K562 (cell line): Measurements from ENCODE around the gene TRPV6. TPM values are rescaled to one million over a fixed set of nuclear protein-coding genes. Genes with fewer than 3 reads are reported as not detected.

ENCODE experiments used
- ATAC-seq: fragments of 200-7000 bp; cut with Tn5 transposase; 3 replicates; pipeline ENCODE4 v1.9.1; 2020; ENCODE audit warnings: moderate library complexity
- BruUV-seq: library from RNA; stranded (reverse); fragments of 400-500 nt; replicated peaks from 2 replicates; lab custom pipeline; 2021; lab: Mats Ljungman, UMichigan
- CTCF ChIA-PET: fragments of 300-600 bp; formaldehyde crosslinking; extraction: SDS; loops from one replicate; lab custom pipeline; 2021; ENCODE audit warnings: low intra/inter-chr PET ratio; lab: Yijun Ruan, JAX
- POLR2A ChIA-PET: fragments of 300-600, 350-650 bp; sonication (Branson Sonifier 250); formaldehyde crosslinking; extraction: SDS; loops from one replicate; lab custom pipeline; 2021; ENCODE audit warnings: antibody characterized with exemption, inconsistent platforms; lab: Yijun Ruan, JAX
- DNase-seq, 4 experiments: peaks; one replicate each; pipeline versions ENCODE4 v3.0.0 to v3.0.0-alpha.2; 2011 to 2018; ENCODE audit warnings: low spot score in 3 of 4, mixed read lengths in 3 of 4; ENCODE audit errors: extremely low read depth in 1 of 4
- FAIRE-seq: peaks from 2 replicates; lab custom pipeline; 2011; peaks lifted over from hg19 to GRCh38; lab: Jason Lieb, UNC
- H2AFZ ChIP-seq: 2 replicates; pipeline ENCODE4 v1.6.0; 2011; ENCODE audit warnings: low read depth, low read length, control low read depth, inconsistent platforms
- H3K27ac ChIP-seq: fragments of 200-600 bp; 3 replicates; pipeline ENCODE4 v1.8.0; 2011; ENCODE audit warnings: low read depth, mild to moderate bottlenecking, control low read depth, inconsistent platforms, low read length, moderate library complexity, mixed read lengths; ENCODE audit errors: extremely low read depth
- H3K27me3 ChIP-seq, 2 experiments: fragments of 300-600 bp in 1 of 2; 2 replicates in 1 of 2; 3 replicates in 1 of 2; pipeline versions ENCODE4 v1.6.0 to v1.8.0; 2011; ENCODE audit warnings: inconsistent platforms in 2 of 2, low read length in 2 of 2, mild to moderate bottlenecking in 1 of 2, mixed read lengths in 1 of 2, moderate library complexity in 1 of 2; ENCODE audit not compliant: control insufficient read depth in 2 of 2, insufficient read depth in 2 of 2
- H3K36me3 ChIP-seq: fragments of 300-600 bp; 3 replicates; pipeline ENCODE4 v1.8.0; 2011; ENCODE audit warnings: mild to moderate bottlenecking, low read length, inconsistent platforms; ENCODE audit not compliant: control insufficient read depth, insufficient read depth
- H3K4me1 ChIP-seq, 2 experiments: fragments of 200-600 bp in 1 of 2; replicated peaks in 1 of 2; 2 replicates in 1 of 2; 3 replicates in 1 of 2; pipeline versions ENCODE4 v1.5.1 to v1.8.0; 2011; ENCODE audit warnings: inconsistent platforms in 2 of 2, low read length in 2 of 2, mild to moderate bottlenecking in 1 of 2, mixed read lengths in 1 of 2, moderate library complexity in 1 of 2; ENCODE audit not compliant: control insufficient read depth in 2 of 2, insufficient read depth in 2 of 2
- H3K4me2 ChIP-seq: 2 replicates; pipeline ENCODE4 v1.6.1; 2011; ENCODE audit warnings: low read length, control low read depth, inconsistent platforms, mixed read lengths; ENCODE audit not compliant: insufficient read depth
- H3K4me3 ChIP-seq: fragments of 200-600 bp; sonication (generic), shearing (Covaris generic); 2 replicates; pipeline ENCODE4 v1.5.1; 2016; ENCODE audit warnings: control low read depth, inconsistent platforms
- H3K79me2 ChIP-seq: fragments of 200-600 bp; 3 replicates; pipeline ENCODE4 v1.8.0; 2011; ENCODE audit warnings: low read length, inconsistent platforms; ENCODE audit not compliant: control insufficient read depth, insufficient read depth
- H3K9ac ChIP-seq, 2 experiments: 2 replicates each; pipeline versions ENCODE4 v1.6.0 to v1.6.1; 2011; ENCODE audit warnings: low read depth in 2 of 2, low read length in 2 of 2, control low read depth in 1 of 2, inconsistent platforms in 1 of 2, mild to moderate bottlenecking in 1 of 2, mixed read lengths in 1 of 2; ENCODE audit not compliant: insufficient read depth in 1 of 2
- H3K9me1 ChIP-seq: one replicate; pipeline ENCODE4 v1.6.0; 2011; ENCODE audit warnings: inconsistent platforms, mild to moderate bottlenecking, low read length, moderate library complexity; ENCODE audit not compliant: control insufficient read depth, insufficient read depth
- H3K9me3 ChIP-seq: replicated peaks from 2 replicates; pipeline ENCODE4 v1.5.1; 2011; ENCODE audit warnings: low read depth, low read length, inconsistent platforms; ENCODE audit not compliant: control insufficient read depth, insufficient read depth
- H4K20me1 ChIP-seq: replicated peaks from 2 replicates; pipeline ENCODE4 v1.6.1; 2011; ENCODE audit warnings: low read length, inconsistent platforms, mixed read lengths; ENCODE audit not compliant: control insufficient read depth, insufficient read depth
- HOMEZ ChIP-seq: fragments of 250-450 bp; sonication (Bioruptor Pico); IDR thresholded peaks from 2 replicates; pipeline ENCODE4 v1.4.0; 2020; ENCODE audit warnings: mild to moderate bottlenecking, moderate library complexity
- THAP7 ChIP-seq: fragments of 250-450 bp; sonication (Bioruptor Pico); IDR thresholded peaks from 2 replicates; pipeline ENCODE4 v1.5.0; 2021
- ZNF133 ChIP-seq: fragments of 250-450 bp; sonication (Bioruptor Pico); IDR thresholded peaks from 2 replicates; pipeline ENCODE4 v1.4.0; 2020; ENCODE audit warnings: mild to moderate bottlenecking
- WGBS: fragments of 100-300 bp; shearing (Covaris generic); methylation state at CpG from one replicate; pipeline ENCODE4 v1.1.6; 2016; ENCODE audit warnings: low coverage, mixed read lengths; ENCODE audit not compliant: insufficient coverage; ENCODE audit errors: missing lambda C conversion rate; 5-methylcytosine and 5-hydroxymethylcytosine counted together
- in situ Hi-C: fragments of 300-500 bp; cut with MboI; formaldehyde crosslinking; loops from 4 replicates; pipeline ENCODE4 v1.15.0; 2018; ENCODE audit warnings: inconsistent platforms, mixed read lengths
- intact Hi-C: fragments of 100-400 bp; cut with micrococcal nuclease; formaldehyde crosslinking; loops from 2 replicates; pipeline ENCODE4 v1.14.2; 2022
- polyA plus RNA-seq, 8 experiments: library from polyadenylated mRNA; depleted of rRNA in 4 of 8; stranded (reverse) in 5 of 8; unstranded in 3 of 8; fragments of >200 nt; fragmentation: Nextera tagmentation in 2 of 8; fragmentation: Illumina TruSeq in 1 of 8; extraction: Ambion mirVana in 2 of 8; extraction: Trizol in 1 of 8; gene quantifications; 2 replicates each; pipeline versions ENCODE4 v1.2.1 to v1.2.3, GENCODE V29; 2011 to 2014; ENCODE audit warnings: inconsistent platforms in 1 of 8, missing spikeins in 1 of 8
- total RNA-seq, 7 experiments: library from RNA; depleted of rRNA in 6 of 7; stranded (reverse); fragments of >200 nt in 6 of 7; fragmentation: Illumina TruSeq in 2 of 7; extraction: Trizol in 2 of 7; gene quantifications; 2 replicates each; pipeline versions ENCODE4 v1.2.1 to v1.2.3, GENCODE V29; 2011 to 2021; ENCODE audit warnings: low replicate concordance in 1 of 7

Gene TRPV6
- total and polyA plus RNA-seq, 9 of the 15 experiments (the other 6 are each of a cell fraction or from before 2014, with no cell fraction given): 0.04 to 0.36 (median 0.11) TPM

GRCh38 chr7:142884286-142884640 is 1.3 kb downstream of the TRPV6 start:
- no peak for DNase-seq
- H3K9ac ChIP-seq: no peak overlapping the region
- no peaks in the 10 kb centered on the region for H3K9me3 ChIP-seq
- H3K4me1 ChIP-seq: peaks cover 0 to 4% of the 10 kb centered on the region in 2 experiments; a peak in 1 of 5 replicates
- ChIA-PET POLR2A (no interaction called here), CTCF (interaction anchor here (0.7 kb wide), 1 partner anchor 128 kb away, joined by 3 read pairs; no protein-coding TSS in a partner anchor)
- ATAC-seq: 0 out of 3 replicates have a peak, but pooled peaks have one; percentile 3
- in situ Hi-C loops (no loop called here), intact Hi-C loops (loop anchor here (10.0 kb wide), 1 partner anchor 331 kb away; no protein-coding TSS in a partner anchor)
- WGBS: 7% methylated on average over 4 of the region's 4 CpGs
- no peak for FAIRE-seq
- no peak overlapping the region for H2AFZ ChIP-seq
- BruUV-seq: no TSS peak
- no peaks in the 10 kb centered on the region for H3K36me3 ChIP-seq
- TF ChIP-seq ZNF133 (CRISPR knock-in tag) (no peak), THAP7 (CRISPR knock-in tag) (0 out of 2 replicates have a peak, but pooled peaks have one; percentile 23), HOMEZ (CRISPR knock-in tag) (no peak)
- no peak overlapping the region for H3K4me2 ChIP-seq
- no peaks in the 10 kb centered on the region for H4K20me1 ChIP-seq
- H3K27ac ChIP-seq: no peak overlapping the region
- no peaks in the 10 kb centered on the region for H3K9me1 ChIP-seq
- no peak overlapping the region for H3K4me3 ChIP-seq
- no peaks in the 10 kb centered on the region for H3K79me2 ChIP-seq
- peaks cover 44 to 80% of the 10 kb centered on the region in 2 experiments for H3K27me3 ChIP-seq
